ENCODE results near the gene SRPRA.

GRCh38 chr11:126281666-126282175, 13.0 kb upstream of the SRPRA start:
- no peak for TF ChIP-seq CTCF (IDR thresholded peaks at IDR 0.05; ENCODE audit: extremely low read depth in 1 of 2, insufficient read depth in 1 of 2, low read depth in 1 of 2, low read length in 2 of 2)
- TF ChIP-seq POLR2A (IDR thresholded peaks at IDR 0.05; ENCODE audit: low read depth, low read length): no peak
- no peak for TF ChIP-seq POLR2AphosphoS5 (IDR thresholded peaks at IDR 0.05; ENCODE audit: insufficient read depth, low read depth, low read length)
- no peak for TF ChIP-seq GATA2 (IDR thresholded peaks at IDR 0.05; ENCODE audit: insufficient read depth, insufficient read length, low read depth, low read length)
- no peak for TF ChIP-seq EZH2 (IDR thresholded peaks at IDR 0.05; ENCODE audit: borderline replicate concordance, low read depth, low read length, severe bottlenecking)
- TF ChIP-seq MYC (IDR thresholded peaks at IDR 0.05; ENCODE audit: low read depth, low read length): no peak
- no peak for TF ChIP-seq JUN (IDR thresholded peaks at IDR 0.05; ENCODE audit: borderline replicate concordance, insufficient read depth, insufficient read length, low read depth)
- TF ChIP-seq MAX (IDR thresholded peaks at IDR 0.05; ENCODE audit: insufficient read depth, insufficient read length): no peak
